GM12873 (cell line): Measurements from ENCODE around the gene MEAK7.
A peak's percentile ranks its signal among the peaks of the same experiment; 100 is the strongest.

Experiments used
- CTCF ChIP-seq: IDR thresholded peaks from 2 replicates; pipeline ENCODE4 v1.5.1; 2012; ENCODE audit warnings: low read depth, mild to moderate bottlenecking, moderate library complexity, low read length, control low read depth; ENCODE audit not compliant: insufficient read depth; ENCODE audit errors: missing control alignments

MEAK7 gene

GRCh38 chr16:84486551-84487235 lies 17.8 kb downstream of the MEAK7 start:
- no peak for TF ChIP-seq CTCF

GRCh38 chr16:84486126-84486525 lies 18.3 kb downstream of the MEAK7 start:
- TF ChIP-seq CTCF = no peak

GRCh38 chr16:84485255-84486010 lies 19.0 kb downstream of the MEAK7 start:
- TF ChIP-seq CTCF = no peak

GRCh38 chr16:84484579-84485254 lies 19.7 kb downstream of the MEAK7 start:
- peak; percentile 68 for TF ChIP-seq CTCF

- TF ChIP-seq CTCF = no peak
These were observed 20.4 kb downstream of the MEAK7 start for GRCh38 chr16:84483882-84484565.

GRCh38 chr16:84482951-84483881 lies 21.2 kb downstream of the MEAK7 start:
- no peak for TF ChIP-seq CTCF
